SK-N-MC (cell line): ENCODE data around the gene CAMKK2.

Source experiments
- EZH2 ChIP-seq: fragments of 200-600 bp; sonication (generic); IDR thresholded peaks from one replicate; pipeline ENCODE4 v1.6.1; 2017; ENCODE audit warnings: antibody characterized with exemption
- FOXP2 ChIP-seq: optimal IDR thresholded peaks from 2 replicates; pipeline ENCODE3; 2011; ENCODE audit warnings: mild to moderate bottlenecking, moderate library complexity; ENCODE audit not compliant: insufficient read depth; ENCODE audit errors: extremely low read length, control extremely low read depth
- POLR2AphosphoS5 ChIP-seq: IDR thresholded peaks from 2 replicates; pipeline ENCODE4 v1.6.1; 2012; ENCODE audit warnings: mild to moderate bottlenecking, low read depth, low read length, borderline replicate concordance

DNA sequence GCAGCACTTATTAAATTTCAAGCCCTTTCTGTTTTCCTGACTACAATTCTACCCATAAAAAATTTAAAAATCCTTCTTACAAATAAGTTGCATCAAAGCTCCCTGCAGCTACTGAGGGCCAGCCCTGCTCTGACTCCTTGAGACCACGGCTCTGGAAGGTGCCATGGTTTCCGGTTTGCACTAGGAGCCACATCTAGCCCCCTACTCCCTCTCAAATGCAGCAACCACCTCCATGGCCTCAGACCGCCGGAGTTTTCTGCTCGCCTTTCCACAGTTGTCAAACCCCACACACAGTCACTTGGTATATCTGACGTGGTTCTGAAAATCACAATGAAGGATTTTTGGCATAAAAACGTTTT, 56.5 kb downstream of the CAMKK2 start:
- TF ChIP-seq POLR2AphosphoS5 (no peak), EZH2 (no peak), FOXP2 (no peak)
